KOPT-K1 (cell line): Measurements from ENCODE around the gene NHERF2.

Experiments
- H3K27ac ChIP-seq: fragments of 200-600 bp; sonication (generic); 2 replicates; pipeline ENCODE4 v1.5.1; 2016; ENCODE audit warnings: antibody characterized with exemption, mild to moderate bottlenecking, low read depth, low read length; ENCODE audit not compliant: poor library complexity, severe bottlenecking
- H3K36me3 ChIP-seq: fragments of 200-600 bp; sonication (generic); 2 replicates; pipeline ENCODE4 v1.5.1; 2017; ENCODE audit warnings: antibody characterized with exemption, mild to moderate bottlenecking, low read length, moderate library complexity; ENCODE audit not compliant: insufficient read depth
- H3K9me3 ChIP-seq: fragments of 200-600 bp; sonication (generic); 2 replicates; pipeline ENCODE4 v1.5.1; 2017; ENCODE audit warnings: antibody characterized with exemption, low read length, mild to moderate bottlenecking; ENCODE audit not compliant: insufficient read depth, poor library complexity, severe bottlenecking

Gene NHERF2

DNA sequence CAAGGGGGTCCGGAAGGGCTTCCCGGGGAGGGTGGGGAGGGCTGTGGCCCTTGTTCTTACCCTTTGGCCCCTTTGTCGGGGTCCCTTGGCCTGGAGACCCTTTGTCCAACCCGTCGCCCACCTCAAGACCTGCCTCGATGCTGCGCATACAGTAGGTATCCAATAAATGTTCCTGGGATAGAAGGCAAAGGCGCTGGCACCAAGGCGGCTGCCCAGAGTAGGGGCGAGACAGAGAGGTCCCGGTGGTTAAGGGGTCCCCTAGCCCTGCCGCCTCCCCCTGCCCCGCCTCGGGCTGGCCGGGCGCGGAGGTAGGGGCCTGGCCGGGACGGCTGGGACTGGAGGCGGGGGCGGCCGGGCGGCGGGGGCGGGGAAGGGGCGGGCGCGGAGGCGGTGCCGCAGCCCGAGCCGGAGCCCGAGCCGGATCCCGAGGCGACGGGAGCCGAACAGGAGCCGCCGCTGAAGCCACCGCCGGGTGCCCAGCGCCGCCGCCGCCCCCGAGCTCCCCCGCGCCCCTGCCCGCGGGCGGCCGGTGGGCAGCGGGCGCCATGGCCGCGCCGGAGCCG lies at the start of gene NHERF2:
TSS of gene NHERF2 (plus strand) at position 442 of the 563 bp plus-strand sequence. CDS start at position 546, 104 bp downstream.
- no peak within 1 kb of the TSS for H3K27ac ChIP-seq
- no peaks in the 10 kb centered on the region for H3K36me3 ChIP-seq
- no peaks in the 10 kb centered on the region for H3K9me3 ChIP-seq

DNA sequence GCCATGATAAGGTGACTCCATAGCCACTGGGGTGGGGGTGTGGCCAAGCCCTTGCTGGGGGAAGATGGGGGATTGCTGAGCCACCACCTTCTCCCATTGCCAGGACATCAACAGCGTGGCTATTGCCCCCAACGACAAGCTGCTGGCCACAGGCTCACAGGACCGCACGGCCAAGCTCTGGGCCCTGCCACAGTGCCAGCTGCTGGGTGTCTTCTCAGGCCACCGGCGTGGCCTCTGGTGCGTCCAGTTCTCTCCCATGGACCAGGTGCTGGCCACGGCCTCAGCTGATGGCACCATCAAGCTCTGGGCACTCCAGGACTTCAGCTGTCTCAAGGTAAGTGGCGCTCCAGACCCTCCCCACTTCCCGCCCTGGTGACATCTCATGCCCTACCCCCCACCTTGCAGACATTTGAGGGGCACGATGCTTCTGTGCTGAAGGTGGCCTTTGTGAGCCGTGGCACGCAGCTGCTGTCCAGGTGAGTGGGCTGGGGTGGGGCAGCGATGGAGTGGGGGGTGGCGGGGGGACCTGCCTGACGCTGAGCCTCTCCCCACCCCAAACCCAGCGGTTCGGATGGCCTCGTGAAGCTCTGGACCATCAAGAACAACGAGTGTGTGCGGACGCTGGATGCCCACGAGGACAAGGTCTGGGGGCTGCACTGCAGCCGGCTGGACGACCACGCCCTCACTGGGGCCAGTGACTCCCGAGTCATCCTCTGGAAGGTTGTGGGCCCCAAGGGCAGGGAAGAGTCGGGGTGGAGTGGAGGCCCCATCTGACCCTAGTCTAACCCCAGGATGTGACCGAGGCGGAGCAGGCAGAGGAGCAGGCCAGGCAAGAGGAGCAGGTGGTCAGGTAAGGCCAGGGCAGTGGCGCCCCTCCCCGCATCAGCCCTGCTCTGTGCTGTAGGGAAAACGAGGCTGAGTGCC lies 49.5 kb upstream of the NHERF2 start:
- H3K36me3 ChIP-seq, result peaks cover 54% of the 10 kb centered on the region

DNA sequence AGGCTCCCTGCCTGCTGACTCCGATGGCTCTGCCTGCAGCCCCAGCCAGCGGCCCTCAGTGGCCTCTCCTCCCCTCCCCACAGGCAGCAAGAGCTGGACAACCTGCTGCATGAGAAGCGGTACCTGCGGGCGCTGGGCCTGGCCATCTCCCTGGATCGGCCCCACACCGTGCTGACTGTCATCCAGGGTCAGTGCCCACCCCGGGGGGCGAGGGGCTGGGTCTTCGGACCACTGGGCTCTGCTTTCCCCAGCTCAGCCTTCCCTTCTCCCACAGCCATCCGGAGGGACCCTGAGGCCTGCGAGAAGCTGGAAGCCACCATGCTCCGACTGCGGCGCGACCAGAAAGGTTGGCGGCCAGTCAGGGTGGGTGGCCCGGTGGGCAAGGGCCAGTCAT lies 48.8 kb upstream of the NHERF2 start:
- H3K36me3 ChIP-seq, result peaks cover 54% of the 10 kb centered on the region
- H3K9me3 ChIP-seq, result no peaks in the 10 kb centered on the region
- H3K27ac ChIP-seq, result no peak overlapping the region

More for the DNA sequence above, 49.5 kb upstream of the NHERF2 start:
- Histone ChIP-seq H3K9me3 (no peaks in the 10 kb centered on the region), H3K27ac (no peak overlapping the region)

DNA sequence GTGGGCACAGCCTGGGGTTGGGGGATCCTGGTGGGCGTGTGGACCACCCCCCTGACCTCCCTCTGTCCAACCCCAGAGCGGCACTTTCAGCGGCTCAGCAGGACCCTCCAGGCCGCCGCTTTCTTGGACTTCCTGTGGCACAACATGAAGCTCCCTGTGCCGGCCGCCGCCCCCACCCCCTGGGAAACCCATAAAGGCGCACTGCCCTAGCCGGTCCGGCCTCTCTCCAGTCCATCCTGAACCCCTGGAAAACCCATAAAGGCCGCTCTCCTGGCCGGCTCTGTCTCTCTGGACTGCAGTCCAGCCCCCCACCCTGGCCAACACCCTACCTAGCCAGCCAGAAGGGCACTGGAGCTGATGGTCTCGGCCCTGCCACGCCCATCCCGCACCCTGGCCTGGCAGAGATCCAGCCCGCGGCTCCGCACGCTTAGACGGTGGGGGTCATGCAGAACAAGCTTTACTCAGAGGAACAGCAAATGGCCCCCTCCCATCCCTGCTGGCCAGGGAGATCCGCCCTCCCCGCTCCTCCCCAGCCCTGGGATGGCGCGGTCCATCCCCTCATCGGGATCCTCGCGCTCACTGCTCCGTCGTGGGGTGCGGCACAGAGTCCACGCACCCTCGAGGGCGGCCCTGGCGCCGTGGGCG lies 48.1 kb upstream of the NHERF2 start:
- H3K27ac ChIP-seq, result no peak overlapping the region

DNA sequence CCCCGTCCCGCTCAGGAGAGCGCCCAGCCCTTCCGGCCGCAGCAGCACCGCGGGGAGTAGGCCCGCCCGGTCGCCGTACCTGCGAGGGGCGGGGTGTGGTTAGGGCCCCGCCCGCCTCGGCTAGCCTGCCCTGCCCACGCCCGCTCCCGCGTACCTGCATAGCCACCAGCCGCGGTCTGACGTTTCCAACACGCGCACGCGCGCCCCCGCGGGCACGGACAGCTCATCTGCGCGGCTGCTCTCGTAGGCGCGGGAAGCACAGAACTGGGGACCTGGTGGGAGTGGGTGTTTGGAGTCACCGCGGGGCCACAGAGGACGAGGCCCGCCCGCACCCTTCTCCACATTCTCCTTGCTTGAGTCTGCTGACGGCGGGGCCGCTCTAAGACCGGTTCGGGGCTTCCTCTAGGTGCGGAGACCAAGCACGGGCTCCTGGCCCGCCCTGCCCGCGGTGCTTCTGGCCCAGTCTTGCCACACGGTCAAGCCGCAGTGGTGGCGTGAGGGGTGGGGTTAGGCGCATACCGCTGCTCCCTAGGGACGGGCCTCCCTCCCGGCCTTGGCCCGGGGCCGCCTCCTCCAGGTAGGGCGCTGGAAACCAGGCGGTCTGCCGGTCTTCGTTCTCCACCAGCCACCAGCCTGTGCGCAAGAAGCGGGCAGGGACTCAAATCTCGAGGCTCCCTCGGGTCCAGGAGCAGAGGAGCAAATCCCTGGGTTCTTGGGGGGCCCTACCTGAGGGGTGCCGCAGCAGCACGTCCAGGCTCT lies 47.3 kb upstream of the NHERF2 start:
- Histone ChIP-seq H3K27ac (no peak overlapping the region), H3K36me3 (peaks cover 50% of the 10 kb centered on the region), H3K9me3 (no peaks in the 10 kb centered on the region)

More for the DNA sequence above, 48.1 kb upstream of the NHERF2 start:
- Histone ChIP-seq H3K36me3 (peaks cover 54% of the 10 kb centered on the region), H3K9me3 (no peaks in the 10 kb centered on the region)

DNA sequence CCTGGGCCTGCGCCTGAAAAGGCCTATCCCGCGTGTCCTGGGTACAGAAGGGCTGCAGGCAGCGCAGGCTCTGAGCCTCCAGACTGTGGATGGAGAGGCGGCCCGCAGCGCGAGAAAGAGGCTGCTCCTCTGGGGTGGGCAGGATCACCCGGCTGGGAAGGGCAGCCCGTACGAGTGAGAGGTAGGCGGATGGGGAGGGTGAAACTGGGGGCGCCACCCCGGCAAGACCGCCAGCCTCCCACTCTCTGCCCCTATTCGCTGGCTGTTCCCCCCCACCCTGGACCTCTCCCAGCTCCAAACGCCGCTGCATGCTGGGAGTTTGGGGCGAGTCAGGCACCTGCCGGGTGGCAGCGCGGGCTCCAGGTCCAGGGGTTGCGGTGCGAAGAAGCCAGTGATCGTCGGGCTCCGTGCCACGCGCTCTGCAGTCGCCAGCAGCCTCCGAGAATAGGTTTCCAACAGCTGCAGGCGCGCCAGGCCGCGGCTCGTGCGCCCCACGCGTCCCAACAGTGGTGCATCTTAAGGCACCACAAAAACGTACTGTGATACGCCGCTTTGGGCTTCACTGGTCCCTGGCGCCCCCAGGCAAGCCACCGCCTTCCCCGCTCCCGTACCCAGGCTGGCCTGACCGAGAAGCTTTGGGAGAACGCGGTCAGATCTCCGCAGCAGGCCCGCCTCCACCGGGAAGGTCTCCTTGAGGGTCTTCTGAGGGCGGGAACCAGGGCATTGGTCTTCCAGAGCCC lies 46.5 kb upstream of the NHERF2 start:
- H3K36me3 ChIP-seq, result peaks cover 42% of the 10 kb centered on the region
- no peaks in the 10 kb centered on the region for H3K9me3 ChIP-seq
- no peak overlapping the region for H3K27ac ChIP-seq

DNA sequence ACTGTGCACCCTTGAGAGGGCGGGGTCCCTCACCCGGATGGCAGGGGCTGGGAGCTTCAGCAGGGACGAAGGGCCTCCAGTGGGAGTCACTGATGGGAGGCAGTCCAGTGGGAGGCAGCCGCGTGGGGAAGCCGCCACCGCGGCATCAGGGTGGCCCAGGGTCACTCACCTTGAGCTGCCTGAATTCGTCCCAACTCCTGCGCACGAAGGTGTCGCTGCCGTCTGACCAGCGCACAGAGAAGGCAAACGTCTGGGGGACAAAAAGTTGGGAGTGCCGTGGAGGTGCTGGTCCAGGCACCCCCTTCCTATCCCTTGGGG lies 46.0 kb upstream of the NHERF2 start:
- Histone ChIP-seq H3K9me3 (no peaks in the 10 kb centered on the region), H3K36me3 (peaks cover 40% of the 10 kb centered on the region), H3K27ac (no peak overlapping the region)

DNA sequence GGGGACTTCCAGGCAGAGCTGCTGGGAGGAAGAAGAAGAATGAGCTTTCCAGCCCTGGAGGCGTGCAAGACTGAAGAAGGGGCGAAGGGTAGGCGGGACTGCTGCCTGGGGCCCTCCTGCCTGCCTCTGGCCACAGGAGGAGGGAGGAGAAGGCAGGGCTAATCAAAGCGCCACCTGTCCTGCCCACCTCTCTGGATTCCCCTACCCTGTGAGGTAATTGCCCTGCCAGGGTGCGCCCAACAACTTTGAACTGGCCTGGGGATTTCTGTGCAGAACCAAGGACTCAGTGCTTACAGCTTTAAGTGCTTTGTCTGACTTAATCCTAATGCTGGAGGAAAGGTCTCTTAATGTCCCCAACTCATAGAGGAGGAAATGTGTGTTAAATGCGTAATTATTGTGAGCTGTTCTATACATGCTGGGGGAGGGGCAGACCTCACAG lies 45.3 kb upstream of the NHERF2 start, which contains the start of gene NOXO1:
TSS of gene NOXO1 (minus strand) at position 72 of the 439 bp plus-strand sequence. CDS start 290 bp downstream, outside the sequence.
- Histone ChIP-seq H3K27ac (no peak within 1 kb of the TSS), H3K9me3 (no peaks in the 10 kb centered on the region), H3K36me3 (peaks cover 40% of the 10 kb centered on the region)

DNA sequence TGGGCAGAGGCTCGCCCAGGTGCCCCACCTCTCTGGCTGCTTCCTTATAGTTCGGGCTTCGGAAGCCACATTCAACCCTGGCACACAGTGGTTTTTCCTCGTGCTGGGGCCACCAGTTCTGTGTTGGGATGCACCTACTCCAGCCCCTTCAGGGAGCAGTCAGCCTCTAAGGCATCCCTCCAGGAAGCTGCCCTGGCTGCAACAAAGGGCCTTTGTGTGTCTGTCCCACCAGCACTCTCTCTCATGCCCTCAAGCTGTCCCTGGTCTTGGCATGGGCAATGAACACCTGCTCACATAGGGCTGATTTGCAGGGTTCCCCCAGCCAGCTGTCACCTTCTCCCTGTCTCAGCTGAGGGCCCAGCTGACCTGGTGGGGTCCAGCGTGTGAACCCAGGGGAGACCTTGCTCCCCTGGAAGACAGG lies 44.7 kb upstream of the NHERF2 start:
- Histone ChIP-seq H3K36me3 (peaks cover 38% of the 10 kb centered on the region), H3K27ac (no peak overlapping the region), H3K9me3 (no peaks in the 10 kb centered on the region)

DNA sequence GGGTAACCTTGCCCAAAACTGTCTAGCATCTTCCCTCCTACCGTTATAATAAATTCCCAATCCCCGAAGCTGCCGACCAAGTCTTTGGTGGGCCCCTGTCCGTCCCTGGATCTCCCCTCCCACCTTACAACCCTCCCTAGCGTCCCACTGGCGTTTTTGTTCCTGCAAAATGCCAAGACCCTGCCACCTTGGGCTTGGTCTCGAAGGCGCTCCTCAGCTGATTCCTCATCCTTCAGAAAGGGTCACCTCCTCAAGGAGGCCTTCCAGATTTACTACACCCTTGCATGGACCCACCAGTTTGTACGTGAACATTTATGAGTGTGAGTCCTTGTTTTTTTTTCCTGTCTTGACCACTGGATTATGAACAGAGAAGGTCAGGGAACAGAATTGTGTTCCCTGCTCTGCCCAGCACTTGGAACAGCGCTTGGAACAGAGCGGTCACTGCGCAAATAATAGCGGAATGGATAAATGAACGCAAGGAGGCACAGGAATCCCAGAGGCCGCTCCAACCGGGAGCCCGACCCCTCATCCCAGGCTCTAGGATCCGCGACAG lies 43.6 kb upstream of the NHERF2 start:
- no peaks in the 10 kb centered on the region for H3K9me3 ChIP-seq
- peak overlapping the region; percentile 64 for H3K27ac ChIP-seq
- peaks cover 28% of the 10 kb centered on the region; the same call in 1 of the 2 replicates for H3K36me3 ChIP-seq

DNA sequence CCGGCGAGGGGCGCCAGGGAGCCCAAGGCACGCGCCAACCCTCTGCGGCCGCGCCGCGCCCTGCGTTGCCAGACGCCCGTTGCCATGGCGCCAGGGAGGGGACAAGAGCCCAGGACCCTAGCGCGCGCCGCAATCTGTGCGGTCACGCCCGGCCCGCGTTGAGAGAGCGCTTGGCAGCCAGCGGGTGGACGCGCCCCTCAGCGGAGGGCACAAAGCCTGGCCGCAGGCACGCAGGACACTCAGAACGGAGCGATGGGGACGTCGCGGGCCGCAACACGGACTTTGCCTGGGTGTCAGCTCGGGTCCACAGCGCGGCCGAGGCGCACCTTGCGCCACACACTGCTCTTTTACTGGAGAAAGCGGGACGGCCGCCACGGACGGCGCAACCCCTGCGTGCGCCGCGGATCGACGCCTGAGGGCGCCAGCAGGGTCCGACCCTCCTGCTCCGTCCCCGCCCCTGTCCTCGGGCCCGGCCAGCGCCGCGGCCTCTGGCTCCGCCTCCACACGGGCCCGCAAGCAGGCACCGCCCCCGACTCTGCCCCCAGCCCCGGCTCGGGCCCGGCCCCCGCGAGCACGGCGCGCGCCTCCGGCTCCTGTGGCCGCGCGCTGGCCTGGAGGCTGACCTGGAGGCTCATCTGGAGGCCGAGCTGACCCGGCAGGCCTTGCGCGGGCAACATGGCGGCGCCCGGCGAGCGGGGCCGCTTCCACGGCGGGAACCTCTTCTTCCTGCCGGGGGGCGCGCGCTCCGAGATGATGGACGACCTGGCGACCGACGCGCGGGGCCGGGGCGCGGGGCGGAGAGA lies 43.0 kb upstream of the NHERF2 start, which contains the start of gene GFER:
TSS of gene GFER (plus strand) at position 650 of the 803 bp plus-strand sequence. CDS start at position 676, 26 bp downstream.
- H3K36me3 ChIP-seq, result peaks cover 21% of the 10 kb centered on the region; the same call in 1 of the 2 replicates
- peak within 1 kb of the TSS; percentile 64 for H3K27ac ChIP-seq
- no peaks in the 10 kb centered on the region for H3K9me3 ChIP-seq

DNA sequence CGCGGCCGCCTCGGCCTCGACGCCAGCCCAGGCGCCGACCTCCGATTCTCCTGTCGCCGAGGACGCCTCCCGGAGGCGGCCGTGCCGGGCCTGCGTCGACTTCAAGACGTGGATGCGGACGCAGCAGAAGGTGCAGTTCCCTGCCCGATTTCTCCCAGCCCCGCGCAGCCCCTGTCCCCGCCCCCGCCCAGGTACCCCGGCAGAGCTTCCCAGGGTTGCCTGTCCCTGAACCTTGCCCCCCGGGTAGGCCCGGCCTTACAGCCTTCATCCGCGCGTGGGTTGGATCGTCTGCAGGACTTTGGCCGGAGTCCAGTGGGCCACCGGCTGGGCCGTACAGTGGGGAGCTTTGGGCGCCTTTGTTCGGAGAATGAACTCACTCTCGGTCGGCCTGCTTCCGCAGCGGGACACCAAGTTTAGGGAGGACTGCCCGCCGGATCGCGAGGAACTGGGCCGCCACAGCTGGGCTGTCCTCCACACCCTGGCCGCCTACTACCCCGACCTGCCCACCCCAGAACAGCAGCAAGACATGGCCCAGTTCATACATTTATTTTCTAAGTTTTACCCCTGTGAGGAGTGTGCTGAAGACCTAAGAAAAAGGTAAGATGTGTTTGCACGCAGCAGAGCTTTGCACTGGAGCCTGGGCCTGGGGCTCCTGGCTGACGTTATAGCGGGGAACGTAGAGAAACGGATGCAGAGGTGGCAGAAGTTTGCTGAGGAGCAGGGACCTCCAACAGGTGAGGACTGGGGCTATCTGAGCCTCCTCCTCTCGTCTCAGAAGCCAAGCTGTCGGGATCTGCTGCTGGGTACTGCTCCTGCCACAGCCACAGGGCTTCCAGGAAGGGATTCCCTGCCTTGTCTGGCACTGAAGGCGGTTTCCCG lies 42.1 kb upstream of the NHERF2 start:
- H3K9me3 ChIP-seq, result no peaks in the 10 kb centered on the region
- H3K27ac ChIP-seq, result peak overlapping the region; percentile 64

More for the DNA sequence above, 42.1 kb upstream of the NHERF2 start:
- peaks cover 17% of the 10 kb centered on the region; the same call in 1 of the 2 replicates for H3K36me3 ChIP-seq
